GM19328 (cell line): Measurements from ENCODE around the gene PAK2.
"Not testable (repeated sequence)": the region's sequence is repeated elsewhere in the genome, so short reads cannot be mapped to it uniquely, and the experiment has no call there.

ENCODE experiments used
- ATAC-seq: cut with Tn5 transposase; IDR thresholded peaks from one replicate; pipeline ENCODE4 v1.9.1; 2021; ENCODE audit warnings: mild to moderate bottlenecking, moderate library complexity; ENCODE audit not compliant: unreplicated experiment

The PAK2 gene

DNA sequence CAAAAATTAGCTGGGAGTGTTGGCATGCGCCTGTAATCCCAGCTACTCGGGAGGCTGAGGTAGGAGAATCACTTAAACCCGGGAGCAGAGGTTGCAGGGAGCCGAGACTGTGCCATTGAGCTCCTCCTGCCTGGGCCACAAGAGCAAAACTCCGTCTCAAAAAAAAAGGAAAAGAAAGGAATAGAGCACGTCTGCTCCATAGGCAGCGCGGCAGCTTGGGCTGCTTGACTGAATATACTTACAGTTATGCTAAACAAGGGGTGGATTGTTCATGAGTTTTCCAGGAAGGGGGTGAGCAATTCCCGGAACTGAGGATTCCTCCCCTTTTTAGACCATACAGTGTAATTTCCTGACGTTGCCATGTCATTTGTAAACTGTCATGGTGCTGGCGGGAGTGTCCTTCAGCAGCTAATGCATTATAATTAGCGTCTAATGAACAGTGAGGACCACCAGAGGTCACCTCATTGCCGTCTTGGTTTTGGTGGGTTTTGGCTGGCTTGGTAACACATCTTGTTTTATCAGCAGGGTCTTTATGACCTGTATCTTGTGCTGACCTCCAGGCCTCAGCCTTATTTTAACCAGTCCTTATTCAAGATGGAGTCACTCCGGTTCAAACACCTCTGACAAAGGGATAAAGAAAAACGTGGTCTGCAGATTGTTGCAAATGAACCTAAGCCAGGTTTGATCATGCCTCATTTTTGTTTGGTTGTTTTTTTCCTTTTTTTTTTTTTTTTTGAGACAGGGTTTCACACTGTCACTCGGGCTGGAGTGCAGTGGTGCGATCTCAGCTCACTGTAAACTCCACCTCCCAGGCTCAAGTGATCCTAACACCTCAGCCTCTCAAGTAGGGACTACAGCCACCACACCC lies 103.1 kb downstream of the PAK2 start:
- no peak for ATAC-seq

DNA sequence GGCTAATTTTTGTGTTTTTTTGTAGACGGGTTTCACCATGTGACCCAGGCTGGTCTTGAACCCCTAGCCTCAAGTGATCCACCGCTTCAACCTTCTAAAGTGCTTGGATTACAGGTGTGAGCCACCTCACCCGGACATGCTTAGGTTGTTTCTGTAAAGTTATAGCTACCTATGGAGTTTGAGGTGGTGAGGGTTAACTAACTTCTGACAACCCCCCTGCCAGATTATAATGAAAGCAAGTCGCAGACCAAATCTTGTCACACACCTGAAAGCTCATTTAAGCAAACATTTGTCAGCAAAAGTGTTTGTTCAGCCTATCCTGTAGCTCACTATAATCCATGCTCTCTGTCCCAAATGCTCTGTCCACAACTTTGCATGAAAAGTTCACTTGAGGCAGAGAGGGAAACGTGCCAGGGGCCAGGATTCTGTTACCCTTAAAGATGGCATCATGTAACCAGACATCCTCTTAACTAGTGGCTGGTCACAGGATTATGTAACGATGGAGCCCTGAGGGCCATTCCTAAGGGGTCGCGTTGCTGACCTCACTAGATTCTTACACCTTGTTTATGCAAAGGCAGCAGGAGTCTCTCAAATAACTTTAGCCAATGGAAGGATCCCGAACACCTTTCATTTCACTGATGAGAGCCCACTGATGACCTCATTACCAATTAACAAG lies 103.9 kb downstream of the PAK2 start:
- no peak for ATAC-seq

GRCh38 chr3:196844235-196845219 lies 104.9 kb downstream of the PAK2 start:
- not testable (repeated sequence) for ATAC-seq

- ATAC-seq = not testable (repeated sequence)
These were observed 108.7 kb downstream of the PAK2 start for GRCh38 chr3:196848375-196848774.

DNA sequence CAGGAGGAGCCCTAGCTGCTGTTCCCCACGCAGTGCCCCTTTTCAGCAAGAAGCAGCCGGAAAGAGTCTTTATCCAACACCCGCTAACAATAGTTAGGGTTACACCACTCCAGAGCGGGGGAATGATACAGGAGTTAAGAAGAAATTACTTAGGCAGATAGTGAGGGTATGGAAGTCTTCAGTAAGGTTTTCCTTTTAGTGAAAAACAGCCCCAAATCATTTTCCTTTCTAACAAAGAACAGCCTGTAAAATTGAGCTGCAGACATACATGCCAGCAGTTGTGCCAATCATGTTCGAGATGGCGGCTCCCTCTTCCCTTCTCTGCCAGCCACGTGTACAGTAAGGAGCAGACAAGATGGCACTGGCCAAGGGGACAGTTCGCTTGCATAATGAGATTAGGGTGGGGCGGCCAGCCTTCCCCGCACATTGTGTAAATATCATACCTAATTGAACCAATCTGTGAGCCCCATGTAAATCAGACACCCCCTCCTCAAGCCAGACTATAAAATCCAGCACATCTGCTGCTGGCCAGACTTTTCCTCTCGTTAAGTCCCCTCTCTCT lies 109.6 kb downstream of the PAK2 start:
- no peak for ATAC-seq

- ATAC-seq = not testable (repeated sequence)
These were observed 123.3 kb downstream of the PAK2 start for GRCh38 chr3:196863000-196863399.

DNA sequence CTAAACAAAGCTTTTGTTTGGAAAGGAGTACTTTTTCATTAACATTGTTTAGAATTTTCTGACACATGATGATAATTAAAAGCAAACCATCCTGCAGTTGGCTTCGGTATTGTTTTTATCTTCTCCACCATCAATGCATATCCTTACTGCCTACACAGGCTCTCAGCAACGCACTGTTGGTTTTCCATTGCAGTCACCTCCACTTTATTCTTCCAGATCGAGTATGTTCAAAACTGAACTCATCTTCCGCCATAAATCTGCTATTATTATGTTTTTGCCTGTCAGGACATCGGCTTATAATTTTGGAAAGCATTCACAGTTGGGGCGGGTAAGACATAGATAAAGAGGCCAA lies 127.5 kb downstream of the PAK2 start:
- ATAC-seq = no peak

GRCh38 chr3:196867507-196868296 lies 128.0 kb downstream of the PAK2 start, which contains the start of gene SENP5:
Gene SENP5, plus strand, starts transcription at chr3:196867920. Its CDS starts 17,262 bp downstream, at chr3:196885182.
- ATAC-seq = peak; percentile 89

DNA sequence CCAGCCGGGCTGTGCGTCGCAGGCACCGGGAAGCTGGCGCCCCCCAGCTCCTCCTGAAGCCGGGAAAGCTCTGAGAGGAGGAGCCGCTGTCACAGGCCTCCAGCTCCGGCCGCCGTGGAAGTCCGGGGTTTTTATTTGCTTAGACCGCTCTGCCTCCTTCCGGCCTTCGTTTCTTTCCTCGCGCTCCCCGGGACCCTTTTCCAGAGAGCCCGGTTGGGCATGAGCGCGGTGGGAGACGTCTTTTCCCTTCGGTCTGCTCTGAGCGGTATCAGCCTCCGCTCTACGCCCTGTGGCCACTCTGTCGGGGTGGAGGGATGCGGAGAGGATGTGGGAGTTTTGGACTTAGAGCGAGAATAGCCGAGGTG lies 128.6 kb downstream of the PAK2 start:
- peak; percentile 23 for ATAC-seq

DNA sequence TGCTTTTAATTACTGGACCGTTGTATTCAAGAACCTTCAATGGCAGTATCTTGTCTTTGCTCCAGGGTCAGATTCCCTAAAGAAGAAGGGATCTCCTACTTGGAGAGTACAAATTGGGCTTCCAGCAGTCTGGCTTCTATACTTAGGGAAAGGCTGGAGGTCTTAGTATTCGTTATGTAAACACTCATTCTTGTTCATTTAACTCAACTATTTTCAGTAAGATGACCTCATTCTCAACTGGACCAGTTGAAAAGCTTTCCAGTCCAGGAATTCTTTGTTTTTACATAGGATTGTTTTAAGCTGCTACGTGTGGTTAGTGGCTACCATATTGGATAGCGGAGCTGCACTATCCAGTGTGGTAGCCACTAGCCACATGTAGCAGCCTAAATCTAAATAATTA lies 132.7 kb downstream of the PAK2 start:
- no peak for ATAC-seq

- ATAC-seq = not testable (repeated sequence)
These were observed 134.9 kb downstream of the PAK2 start for GRCh38 chr3:196874511-196875094.

- ATAC-seq = no peak
These were observed 135.6 kb downstream of the PAK2 start for GRCh38 chr3:196875258-196875657.
